Natural killer cell (primary cell): ENCODE results near the gene PLD1. TPM values are rescaled to one million over a fixed set of nuclear protein-coding genes. Genes with fewer than 3 reads are reported as not detected.

Source experiments
- ATAC-seq, 3 donors: fragments of 150-1000 bp in 2 of 3; fragments of 200-7000 bp in 1 of 3; cut with Tn5 transposase; 1 replicate in 1 of 3; 2 replicates in 2 of 3; pipeline ENCODE4 v1.10.0; 2021; ENCODE audit warnings: mild to moderate bottlenecking in 2 of 3, moderate library complexity in 2 of 3
- DNase-seq, 2 donors: peaks; one replicate each; pipeline versions ENCODE4 v3.0.0 to v3.0.0-alpha.2; 2013 to 2021; ENCODE audit warnings: mixed read lengths in 1 of 2
- H3K27ac ChIP-seq: one replicate; pipeline ENCODE4 v1.5.1; 2013; ENCODE audit warnings: mild to moderate bottlenecking, low read length
- H3K27me3 ChIP-seq: one replicate; pipeline ENCODE4 v1.6.1; 2013; ENCODE audit warnings: low read length; ENCODE audit not compliant: control insufficient read depth, insufficient read depth
- H3K36me3 ChIP-seq: one replicate; pipeline ENCODE4 v1.6.1; 2013; ENCODE audit warnings: low read length; ENCODE audit not compliant: control insufficient read depth, insufficient read depth
- H3K4me1 ChIP-seq: one replicate; pipeline ENCODE4 v1.6.1; 2013; ENCODE audit warnings: low read length; ENCODE audit not compliant: control insufficient read depth, insufficient read depth
- H3K4me3 ChIP-seq: one replicate; pipeline ENCODE4 v1.5.1; 2013; ENCODE audit warnings: low read length
- H3K9me3 ChIP-seq: one replicate; pipeline ENCODE4 v1.6.1; 2013; ENCODE audit warnings: low read length; ENCODE audit not compliant: control insufficient read depth, insufficient read depth
- H3K27ac Mint-ChIP-seq, 2 donors: one replicate each; pipeline ENCODE4 v1.8.0; 2022; ENCODE audit warnings: mild to moderate bottlenecking in 2 of 2, mixed read lengths in 2 of 2, moderate library complexity in 1 of 2
- H3K27me3 Mint-ChIP-seq, 2 donors: one replicate each; pipeline ENCODE4 v1.8.0; 2022; ENCODE audit warnings: low read depth in 2 of 2, mixed read lengths in 2 of 2
- H3K36me3 Mint-ChIP-seq: one replicate; pipeline ENCODE4 v1.8.0; 2022; ENCODE audit warnings: mixed read lengths
- H3K4me1 Mint-ChIP-seq, 2 donors: one replicate each; pipeline ENCODE4 v1.8.0; 2022; ENCODE audit warnings: mixed read lengths in 2 of 2
- H3K4me3 Mint-ChIP-seq: one replicate; pipeline ENCODE4 v1.8.0; 2022; ENCODE audit warnings: mild to moderate bottlenecking, moderate library complexity, mixed read lengths
- H3K9me3 Mint-ChIP-seq, 2 donors: one replicate each; pipeline ENCODE4 v1.8.0; 2022; ENCODE audit warnings: mixed read lengths in 2 of 2
- CTCF ChIP-seq: fragments of 200-600 bp; IDR thresholded peaks from one replicate; pipeline ENCODE4 v1.8.0; 2022; ENCODE audit warnings: antibody characterized with exemption
- WGBS: methylation state at CpG from one replicate; pipeline ENCODE4 v1.1.7; 2013; ENCODE audit warnings: missing lambda C conversion rate; ENCODE audit not compliant: insufficient coverage; 5-methylcytosine and 5-hydroxymethylcytosine counted together
- intact Hi-C: fragments of 100-400 bp; cut with micrococcal nuclease; formaldehyde crosslinking; loops from one replicate; pipeline ENCODE4 v1.14.2; 2022
- total RNA-seq, 4 donors: library from RNA; stranded (reverse); fragments of 120-200 nt in 1 of 4; gene quantifications; one replicate each; pipeline versions ENCODE4 v1.2.3 to v1.2.4, GENCODE V29; 2013 to 2022

Gene PLD1
- total RNA-seq, 3 donors from 2014 or later (not counting 1 experiment from before 2014, with no cell fraction given) = 13.2 to 26.3 (median 17.1) TPM

DNA sequence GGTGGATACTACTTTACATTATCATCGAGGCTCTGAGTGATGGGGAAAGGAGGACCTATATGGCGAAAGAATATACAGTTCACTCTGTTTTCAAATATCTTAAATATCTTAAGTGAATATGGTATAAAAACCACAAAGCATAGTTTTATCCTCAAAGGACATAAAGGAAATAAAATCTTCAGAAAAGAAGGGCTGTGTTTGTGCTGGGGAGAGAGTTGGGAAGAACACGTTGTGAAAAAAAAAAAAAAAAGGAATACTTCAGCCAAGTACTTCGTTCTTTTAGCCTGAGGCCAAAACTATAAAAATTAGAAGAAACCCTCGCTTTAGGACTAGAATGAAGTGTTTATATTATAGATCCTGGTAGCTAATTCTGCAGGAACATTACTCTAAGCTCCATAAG is 22.7 kb upstream of the PLD1 start:
- H3K36me3 Mint-ChIP-seq = no peaks in the 10 kb centered on the region
- peaks cover 5% of the 10 kb centered on the region for H3K4me1 ChIP-seq
- no peaks in the 10 kb centered on the region for H3K9me3 ChIP-seq
- no peak overlapping the region for H3K27ac ChIP-seq
- no peak overlapping the region for H3K4me3 Mint-ChIP-seq
- 90% methylated on average over 3 of the region's 5 CpGs for WGBS
- ATAC-seq (no peak), DNase-seq (no peak)
- no peaks in the 10 kb centered on the region for H3K9me3 Mint-ChIP-seq
- H3K36me3 ChIP-seq = no peaks in the 10 kb centered on the region
- intact Hi-C loops = loop anchor here (10.0 kb wide), 1 partner anchor 868 kb away; no protein-coding TSS in a partner anchor
- no peak for TF ChIP-seq CTCF
- peaks cover 3 to 4% of the 10 kb centered on the region in 2 donors for H3K4me1 Mint-ChIP-seq
- H3K4me3 ChIP-seq = no peak overlapping the region
- H3K27ac Mint-ChIP-seq = no peak overlapping the region
- H3K27me3 ChIP-seq = no peaks in the 10 kb centered on the region
- peaks cover 2 to 13% of the 10 kb centered on the region in 2 donors for H3K27me3 Mint-ChIP-seq

- Mint-ChIP-seq H3K27me3 (peaks cover 2 to 12% of the 10 kb centered on the region in 2 donors), H3K4me1 (peaks cover 12 to 14% of the 10 kb centered on the region in 2 donors), H3K27ac (no peak overlapping the region), H3K36me3 (no peaks in the 10 kb centered on the region), H3K9me3 (no peaks in the 10 kb centered on the region), H3K4me3 (no peak overlapping the region)
- ATAC-seq (no peak), DNase-seq (no peak)
- H3K27ac ChIP-seq = no peak overlapping the region
- no peaks in the 10 kb centered on the region for H3K27me3 ChIP-seq
- intact Hi-C loops = loop anchor here (10.0 kb wide), 1 partner anchor 867 kb away; no protein-coding TSS in a partner anchor
- no peaks in the 10 kb centered on the region for H3K9me3 ChIP-seq
- H3K4me3 ChIP-seq = no peak overlapping the region
- no peak for TF ChIP-seq CTCF
- no peaks in the 10 kb centered on the region for H3K36me3 ChIP-seq
- 100% methylated on average over 2 of the region's 3 CpGs for WGBS
- H3K4me1 ChIP-seq = peaks cover 9% of the 10 kb centered on the region
Measured at GRCh38 chr3:171831936-171832335, 21.7 kb upstream of the PLD1 start.

GRCh38 chr3:171830518-171830875 is 20.2 kb upstream of the PLD1 start:
- Histone ChIP-seq H3K9me3 (no peaks in the 10 kb centered on the region), H3K4me3 (no peak overlapping the region), H3K36me3 (no peaks in the 10 kb centered on the region), H3K27me3 (no peaks in the 10 kb centered on the region), H3K4me1 (peaks cover 9% of the 10 kb centered on the region), H3K27ac (no peak overlapping the region)
- no peak overlapping the region for H3K4me3 Mint-ChIP-seq
- H3K36me3 Mint-ChIP-seq = no peaks in the 10 kb centered on the region
- no peak for TF ChIP-seq CTCF
- H3K27me3 Mint-ChIP-seq = peaks cover 2 to 12% of the 10 kb centered on the region in 2 donors
- DNase-seq (no peak), ATAC-seq (no peak)
- H3K9me3 Mint-ChIP-seq = no peaks in the 10 kb centered on the region
- intact Hi-C loops = loop anchor here (10.0 kb wide), 1 partner anchor 866 kb away; no protein-coding TSS in a partner anchor
- no peak overlapping the region for H3K27ac Mint-ChIP-seq
- peaks cover 17 to 19% of the 10 kb centered on the region in 2 donors for H3K4me1 Mint-ChIP-seq
